ENCODE measurements around the gene BLACAT1.
"Not testable (repeated sequence)": the region's sequence is repeated elsewhere in the genome, so short reads cannot be mapped to it uniquely, and the experiment has no call there.

Gene BLACAT1

DNA sequence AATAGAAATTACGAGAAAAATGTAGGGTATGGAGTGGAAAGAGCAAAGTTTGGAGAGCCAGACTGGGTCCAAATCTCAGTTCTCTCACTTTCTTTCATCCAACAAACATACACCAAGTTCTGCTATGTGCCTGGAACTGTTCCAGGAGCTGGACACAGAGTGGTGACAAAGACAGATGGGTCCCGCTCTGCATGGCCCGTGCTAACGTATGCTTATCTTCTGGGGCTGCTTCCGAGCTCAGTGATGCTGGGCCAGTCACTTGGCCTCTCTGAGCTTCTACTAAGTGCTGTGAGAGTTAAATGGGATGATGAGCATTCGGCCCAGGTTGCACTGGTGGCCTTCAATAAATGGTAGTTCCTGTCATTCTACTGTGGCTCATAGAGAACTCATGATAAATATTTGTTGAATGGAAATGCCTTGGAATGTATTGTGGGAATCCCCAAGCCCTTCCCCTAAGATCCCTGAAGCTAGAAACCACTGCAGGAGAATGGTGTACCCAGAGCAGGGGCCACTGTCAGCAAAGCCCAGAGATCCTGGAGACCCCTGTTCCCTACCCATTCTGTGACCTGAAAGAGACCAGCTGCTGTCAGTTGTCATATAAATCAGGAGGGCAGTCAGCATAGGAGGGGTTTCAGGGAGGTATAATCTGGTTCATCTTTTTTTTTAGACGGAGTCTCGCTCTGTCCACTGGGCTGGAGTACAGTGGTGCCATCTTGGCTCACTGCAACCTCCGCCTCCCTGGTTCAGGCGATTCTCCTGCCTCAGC lies 37.8 kb downstream of the BLACAT1 start:
- DNase-seq, result no peak

- DNase-seq, result no peak
These were observed 39.5 kb downstream of the BLACAT1 start for GRCh38 chr1:205416322-205416721.

DNA sequence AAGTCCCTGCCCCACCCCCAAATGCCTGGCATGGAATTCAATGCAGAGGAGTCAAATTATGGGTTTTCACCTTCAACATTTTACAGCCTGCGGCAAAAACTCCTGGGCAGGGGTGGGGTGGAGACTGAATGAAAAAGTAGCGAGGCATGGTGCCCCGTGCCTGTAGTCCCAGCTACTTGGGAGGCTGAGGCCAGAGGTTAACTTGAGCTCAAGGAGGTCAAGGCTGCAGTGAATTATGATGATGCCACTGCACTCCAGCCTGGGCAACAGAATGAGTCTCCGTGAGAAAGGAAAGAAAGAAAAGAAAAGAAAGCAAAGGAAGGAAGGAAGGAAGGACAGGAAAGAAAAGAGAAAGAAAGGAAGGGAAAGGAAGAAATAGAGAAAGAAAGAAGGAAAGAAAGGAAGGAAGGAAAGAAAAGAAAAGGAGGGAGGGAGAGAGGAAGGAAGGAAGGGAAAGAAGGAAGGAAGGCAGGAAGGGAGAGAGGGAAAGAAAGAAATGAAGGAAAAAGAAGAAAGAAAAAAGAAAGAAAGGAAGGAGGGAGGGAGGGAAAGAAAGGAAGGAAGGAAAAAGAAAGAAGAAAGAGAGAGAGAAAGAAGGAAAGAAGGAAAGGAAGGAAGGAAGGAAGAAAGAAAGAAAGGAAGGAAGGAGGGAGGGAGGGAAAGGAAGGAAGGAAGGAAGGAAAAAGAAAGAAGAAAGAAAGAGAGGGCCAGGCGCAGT lies 45.1 kb downstream of the BLACAT1 start:
- DNase-seq, result no peak

DNA sequence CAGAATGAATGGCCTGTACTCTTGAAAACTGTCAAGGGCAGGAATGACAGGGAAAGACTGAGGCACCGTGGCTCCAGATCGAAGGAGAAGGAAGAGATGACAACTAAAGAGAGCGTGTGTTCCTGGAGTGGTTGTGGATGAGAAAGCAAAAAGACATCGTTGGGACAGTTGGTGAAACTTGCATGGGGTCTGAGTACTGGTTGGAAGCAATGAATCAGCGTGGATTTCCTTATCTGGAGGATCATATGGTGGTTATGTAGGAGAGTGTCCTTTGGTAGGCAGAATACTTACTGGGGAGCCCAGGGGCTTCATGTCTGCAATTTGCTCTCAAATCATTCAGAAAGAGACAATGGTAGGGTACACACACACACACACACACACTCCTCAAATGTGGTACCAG lies 47.9 kb downstream of the BLACAT1 start:
- DNase-seq, result no peak

DNA sequence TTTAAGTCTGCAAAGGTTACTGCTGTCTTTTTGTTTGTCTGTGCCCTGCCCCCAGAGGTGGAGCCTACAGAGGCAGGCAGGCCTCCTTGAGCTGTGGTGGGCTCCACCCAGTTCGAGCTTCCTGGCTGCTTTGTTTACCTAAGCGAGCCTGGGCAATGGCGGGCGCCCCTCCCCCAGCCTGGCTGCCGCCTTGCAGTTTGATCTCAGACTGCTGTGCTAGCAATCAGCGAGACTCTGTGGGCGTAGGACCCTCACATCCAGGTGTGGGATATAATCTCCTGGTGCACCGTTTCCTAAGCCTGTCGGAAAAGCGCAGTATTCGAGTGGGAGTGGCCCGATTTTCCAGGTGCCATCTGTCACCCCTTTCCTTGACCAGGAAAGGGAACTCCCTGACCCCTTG lies 49.6 kb downstream of the BLACAT1 start:
- DNase-seq, result not testable (repeated sequence)

Data from hypothalamus (tissue), 51 donors.